ENCODE data around the gene STX18.

STX18 gene

GRCh38 chr4:4374388-4375098, 167.3 kb downstream of the STX18 start:
- no peak for DNase-seq

Measured in NCI-H748 treated with DMSO at 0.1 percent for 48 hours (cell line).